HepG2 (cell line): Measurements from ENCODE around the gene MRPL38. TPM values are rescaled to one million over a fixed set of nuclear protein-coding genes. Genes with fewer than 3 reads are reported as not detected.

Source experiments
- ATF7-NPFF ChIP-seq: sonication (generic); formaldehyde crosslinking; IDR thresholded peaks from 2 replicates; pipeline ENCODE4 v1.8.1; 2023; ENCODE audit warnings: mild to moderate bottlenecking, low read depth, missing genetic modification reagents, moderate library complexity
- ELF3 ChIP-seq: IDR thresholded peaks from 2 replicates; pipeline ENCODE4 v1.6.1; 2016; ENCODE audit warnings: missing genetic modification reagents, missing compliant biosample characterization
- ETV6 ChIP-seq: sonication (generic); formaldehyde crosslinking; conservative IDR thresholded peaks from 2 replicates; pipeline ENCODE4 v1.4.0; 2020; ENCODE audit warnings: missing genetic modification reagents
- GTF3A ChIP-seq: sonication (generic); formaldehyde crosslinking; conservative IDR thresholded peaks from 2 replicates; pipeline ENCODE4 v1.4.0; 2020; ENCODE audit warnings: mild to moderate bottlenecking, missing genetic modification reagents
- MEIS1 ChIP-seq: sonication (generic); formaldehyde crosslinking; IDR thresholded peaks from 2 replicates; pipeline ENCODE4 v1.9.0; 2021; ENCODE audit warnings: mild to moderate bottlenecking, missing genetic modification reagents, moderate library complexity, borderline replicate concordance
- NR2F6 ChIP-seq, 2 experiments: IDR thresholded peaks; 2 replicates each; pipeline ENCODE4 v1.6.1; 2016; ENCODE audit warnings: antibody characterized with exemption in 1 of 2, mild to moderate bottlenecking in 1 of 2
- PCBP1 ChIP-seq: fragments of 200-400 bp; formaldehyde crosslinking; IDR thresholded peaks from 2 replicates; pipeline ENCODE4 v1.6.1; 2017; ENCODE audit warnings: mild to moderate bottlenecking, low read depth, low read length, borderline replicate concordance
- RFXANK ChIP-seq: IDR thresholded peaks from 2 replicates; pipeline ENCODE4 v1.6.1; 2016
- SAFB2 ChIP-seq: sonication (generic); formaldehyde crosslinking; IDR thresholded peaks from 2 replicates; pipeline ENCODE4 v1.5.1; 2020; ENCODE audit warnings: missing genetic modification reagents, low read depth, mild to moderate bottlenecking, borderline replicate concordance
- SALL1 ChIP-seq: sonication (generic); formaldehyde crosslinking; IDR thresholded peaks from 2 replicates; pipeline ENCODE4 v1.8.0; 2022; ENCODE audit warnings: mild to moderate bottlenecking, missing genetic modification reagents
- SMC3 ChIP-seq: IDR thresholded peaks from 2 replicates; pipeline ENCODE4 v1.6.1; 2011; ENCODE audit warnings: low read length, improper control_type of control experiment
- SRSF4 ChIP-seq: fragments of 200-400 bp; formaldehyde crosslinking; IDR thresholded peaks from one replicate; pipeline ENCODE4 v1.6.1; 2018; ENCODE audit warnings: mild to moderate bottlenecking, low read depth, low read length, moderate library complexity; ENCODE audit not compliant: poor library complexity, severe bottlenecking
- ZBTB7B ChIP-seq: sonication (generic); formaldehyde crosslinking; IDR thresholded peaks from 2 replicates; pipeline ENCODE4 v1.4.0; 2020; ENCODE audit warnings: missing genetic modification reagents
- ZNF335 ChIP-seq: sonication (generic); formaldehyde crosslinking; IDR thresholded peaks from 2 replicates; pipeline ENCODE4 v1.4.0; 2020; ENCODE audit warnings: missing genetic modification reagents
- ZNF558 ChIP-seq: sonication (generic); formaldehyde crosslinking; IDR thresholded peaks from 2 replicates; pipeline ENCODE4 v1.9.0; 2022; ENCODE audit warnings: mild to moderate bottlenecking, missing genetic modification reagents, borderline replicate concordance
- ZNF816 ChIP-seq: sonication (generic); formaldehyde crosslinking; IDR thresholded peaks from 2 replicates; pipeline ENCODE4 v1.8.0; 2022; ENCODE audit warnings: missing genetic modification reagents, mild to moderate bottlenecking, borderline replicate concordance
- polyA plus RNA-seq, 8 experiments: library from polyadenylated mRNA; depleted of rRNA in 3 of 8; stranded (reverse) in 7 of 8; unstranded in 1 of 8; fragments of >200 nt; fragmentation: Illumina TruSeq in 4 of 8; extraction: Trizol in 4 of 8; gene quantifications; 2 replicates each; pipeline versions ENCODE4 v1.2.1 to v1.2.3, GENCODE V29; 2011 to 2016; ENCODE audit warnings: low read depth in 4 of 8, missing spikeins in 1 of 8, mixed read lengths in 1 of 8; ENCODE audit not compliant: insufficient read depth in 1 of 8
- total RNA-seq, 5 experiments: library from RNA; depleted of rRNA; stranded (reverse); fragments of >200 nt; fragmentation: Illumina TruSeq; extraction: Trizol; gene quantifications; 2 replicates each; pipeline ENCODE4 v1.2.3, GENCODE V29; 2016; ENCODE audit warnings: low read depth in 1 of 5
- TF ChIP-seq, protein P1 (sequence below), 2 experiments: sonication (generic) in 1 of 2; formaldehyde crosslinking in 1 of 2; IDR thresholded peaks; 2 replicates each; pipeline versions ENCODE4 v1.4.0 to v1.6.1; 2018 to 2020; ENCODE audit warnings: missing genetic modification reagents in 2 of 2, borderline replicate concordance in 1 of 2, low read depth in 1 of 2, mild to moderate bottlenecking in 1 of 2, missing biosample characterization in 1 of 2
- TF ChIP-seq, protein P2 (sequence below): sonication (generic); formaldehyde crosslinking; IDR thresholded peaks from 2 replicates; pipeline ENCODE4 v1.4.0; 2020; ENCODE audit warnings: missing genetic modification reagents, borderline replicate concordance
- TF ChIP-seq, protein P3 (sequence below): IDR thresholded peaks from 2 replicates; pipeline ENCODE4 v1.6.1; 2018; ENCODE audit warnings: missing genetic modification reagents, mild to moderate bottlenecking, missing compliant biosample characterization
- TF ChIP-seq, protein P4 (sequence below): sonication (generic); formaldehyde crosslinking; IDR thresholded peaks from 2 replicates; pipeline ENCODE4 v1.5.0; 2020; ENCODE audit warnings: missing genetic modification reagents

MRPL38 gene
- total and polyA plus RNA-seq, 2 of the 13 experiments (the other 11 are each of a cell fraction or from before 2014, with no cell fraction given), result 83.7 to 125 TPM

DNA sequence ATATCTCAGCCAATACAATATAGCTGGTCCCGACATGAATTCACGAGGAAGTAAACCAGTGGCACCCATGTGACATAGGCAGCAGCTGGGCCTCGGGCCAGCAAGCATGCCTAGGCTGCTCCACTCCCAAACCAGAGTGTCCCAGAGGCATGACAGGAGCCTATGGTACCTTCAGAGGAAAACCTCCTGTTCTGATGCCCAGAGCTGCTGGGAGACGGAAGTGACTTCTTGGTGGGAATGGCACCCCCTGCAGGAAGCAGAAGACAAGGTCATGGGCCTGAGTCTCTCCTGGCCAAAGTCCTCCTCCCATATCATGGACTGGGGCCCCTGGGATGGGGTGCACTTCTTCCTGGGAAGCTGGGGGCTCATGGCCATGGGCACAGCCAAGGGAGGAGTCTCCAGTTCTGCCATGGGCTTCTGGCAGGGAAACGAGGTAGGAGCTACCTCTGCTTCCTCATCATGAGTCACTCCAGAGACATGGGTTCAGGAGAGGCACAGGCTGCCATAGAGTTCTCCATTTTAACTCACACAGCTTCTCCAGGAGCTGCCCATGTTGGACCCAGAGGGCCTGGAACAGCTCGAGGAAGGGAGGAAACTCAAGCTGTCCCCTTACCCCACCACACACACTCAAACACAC, 22.7 kb upstream of the MRPL38 start (continued):
- TF ChIP-seq, protein P1, sequence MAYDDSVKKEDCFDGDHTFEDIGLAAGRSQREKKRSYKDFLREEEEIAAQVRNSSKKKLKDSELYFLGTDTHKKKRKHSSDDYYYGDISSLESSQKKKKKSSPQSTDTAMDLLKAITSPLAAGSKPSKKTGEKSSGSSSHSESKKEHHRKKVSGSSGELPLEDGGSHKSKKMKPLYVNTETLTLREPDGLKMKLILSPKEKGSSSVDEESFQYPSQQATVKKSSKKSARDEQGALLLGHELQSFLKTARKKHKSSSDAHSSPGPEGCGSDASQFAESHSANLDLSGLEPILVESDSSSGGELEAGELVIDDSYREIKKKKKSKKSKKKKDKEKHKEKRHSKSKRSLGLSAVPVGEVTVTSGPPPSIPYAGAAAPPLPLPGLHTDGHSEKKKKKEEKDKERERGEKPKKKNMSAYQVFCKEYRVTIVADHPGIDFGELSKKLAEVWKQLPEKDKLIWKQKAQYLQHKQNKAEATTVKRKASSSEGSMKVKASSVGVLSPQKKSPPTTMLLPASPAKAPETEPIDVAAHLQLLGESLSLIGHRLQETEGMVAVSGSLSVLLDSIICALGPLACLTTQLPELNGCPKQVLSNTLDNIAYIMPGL (CRISPR knock-in tag; IDR thresholded peaks at IDR 0.05; ENCODE audit: borderline replicate concordance in 1 of 2, low read depth in 1 of 2), result peak in 1 of 2 experiments; percentile 33; a peak in 1 of 4 replicates
- 0 out of 2 replicates have a peak, but pooled peaks have one; percentile 23 for TF ChIP-seq ELF3
- no peak for TF ChIP-seq ATF7-NPFF (CRISPR knock-in tag)
- peak; percentile 70 for TF ChIP-seq SMC3
- TF ChIP-seq RFXANK, result no peak
- TF ChIP-seq SALL1 (CRISPR knock-in tag), result peak; percentile 24; the same call in 1 of the 2 replicates
- TF ChIP-seq ETV6 (CRISPR knock-in tag), result no peak
- no peak for TF ChIP-seq SRSF4
- 0 out of 2 replicates have a peak, but pooled peaks have one; percentile 28 for TF ChIP-seq ZNF335
- TF ChIP-seq SAFB2 (CRISPR knock-in tag), result no peak
- TF ChIP-seq MEIS1 (CRISPR knock-in tag), result 0 out of 2 replicates have a peak, but pooled peaks have one; percentile 35
- no peak for TF ChIP-seq PCBP1
- TF ChIP-seq, protein P2, sequence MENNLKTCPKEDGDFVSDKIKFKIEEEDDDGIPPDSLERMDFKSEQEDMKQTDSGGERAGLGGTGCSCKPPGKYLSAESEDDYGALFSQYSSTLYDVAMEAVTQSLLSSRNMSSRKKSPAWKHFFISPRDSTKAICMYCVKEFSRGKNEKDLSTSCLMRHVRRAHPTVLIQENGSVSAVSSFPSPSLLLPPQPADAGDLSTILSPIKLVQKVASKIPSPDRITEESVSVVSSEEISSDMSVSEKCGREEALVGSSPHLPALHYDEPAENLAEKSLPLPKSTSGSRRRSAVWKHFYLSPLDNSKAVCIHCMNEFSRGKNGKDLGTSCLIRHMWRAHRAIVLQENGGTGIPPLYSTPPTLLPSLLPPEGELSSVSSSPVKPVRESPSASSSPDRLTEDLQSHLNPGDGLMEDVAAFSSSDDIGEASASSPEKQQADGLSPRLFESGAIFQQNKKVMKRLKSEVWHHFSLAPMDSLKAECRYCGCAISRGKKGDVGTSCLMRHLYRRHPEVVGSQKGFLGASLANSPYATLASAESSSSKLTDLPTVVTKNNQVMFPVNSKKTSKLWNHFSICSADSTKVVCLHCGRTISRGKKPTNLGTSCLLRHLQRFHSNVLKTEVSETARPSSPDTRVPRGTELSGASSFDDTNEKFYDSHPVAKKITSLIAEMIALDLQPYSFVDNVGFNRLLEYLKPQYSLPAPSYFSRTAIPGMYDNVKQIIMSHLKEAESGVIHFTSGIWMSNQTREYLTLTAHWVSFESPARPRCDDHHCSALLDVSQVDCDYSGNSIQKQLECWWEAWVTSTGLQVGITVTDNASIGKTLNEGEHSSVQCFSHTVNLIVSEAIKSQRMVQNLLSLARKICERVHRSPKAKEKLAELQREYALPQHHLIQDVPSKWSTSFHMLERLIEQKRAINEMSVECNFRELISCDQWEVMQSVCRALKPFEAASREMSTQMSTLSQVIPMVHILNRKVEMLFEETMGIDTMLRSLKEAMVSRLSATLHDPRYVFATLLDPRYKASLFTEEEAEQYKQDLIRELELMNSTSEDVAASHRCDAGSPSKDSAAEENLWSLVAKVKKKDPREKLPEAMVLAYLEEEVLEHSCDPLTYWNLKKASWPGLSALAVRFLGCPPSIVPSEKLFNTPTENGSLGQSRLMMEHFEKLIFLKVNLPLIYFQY (CRISPR knock-in tag), result 0 out of 2 replicates have a peak, but pooled peaks have one; percentile 18
- no peak for TF ChIP-seq ZNF558 (CRISPR knock-in tag)
- TF ChIP-seq, protein P3, sequence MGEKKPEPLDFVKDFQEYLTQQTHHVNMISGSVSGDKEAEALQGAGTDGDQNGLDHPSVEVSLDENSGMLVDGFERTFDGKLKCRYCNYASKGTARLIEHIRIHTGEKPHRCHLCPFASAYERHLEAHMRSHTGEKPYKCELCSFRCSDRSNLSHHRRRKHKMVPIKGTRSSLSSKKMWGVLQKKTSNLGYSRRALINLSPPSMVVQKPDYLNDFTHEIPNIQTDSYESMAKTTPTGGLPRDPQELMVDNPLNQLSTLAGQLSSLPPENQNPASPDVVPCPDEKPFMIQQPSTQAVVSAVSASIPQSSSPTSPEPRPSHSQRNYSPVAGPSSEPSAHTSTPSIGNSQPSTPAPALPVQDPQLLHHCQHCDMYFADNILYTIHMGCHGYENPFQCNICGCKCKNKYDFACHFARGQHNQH (CRISPR knock-in tag), result peak; percentile 25; the same call in 1 of the 2 replicates
- TF ChIP-seq ZNF816 (CRISPR knock-in tag), result no peak
- no peak for TF ChIP-seq NR2F6 (IDR thresholded peaks at IDR 0.05)
- 0 out of 2 replicates have a peak, but pooled peaks have one; percentile 29 for TF ChIP-seq NR2F6 (CRISPR knock-in tag; IDR thresholded peaks at IDR 0.05)
- 0 out of 2 replicates have a peak, but pooled peaks have one; percentile 37 for TF ChIP-seq ZBTB7B
- TF ChIP-seq, protein P4, sequence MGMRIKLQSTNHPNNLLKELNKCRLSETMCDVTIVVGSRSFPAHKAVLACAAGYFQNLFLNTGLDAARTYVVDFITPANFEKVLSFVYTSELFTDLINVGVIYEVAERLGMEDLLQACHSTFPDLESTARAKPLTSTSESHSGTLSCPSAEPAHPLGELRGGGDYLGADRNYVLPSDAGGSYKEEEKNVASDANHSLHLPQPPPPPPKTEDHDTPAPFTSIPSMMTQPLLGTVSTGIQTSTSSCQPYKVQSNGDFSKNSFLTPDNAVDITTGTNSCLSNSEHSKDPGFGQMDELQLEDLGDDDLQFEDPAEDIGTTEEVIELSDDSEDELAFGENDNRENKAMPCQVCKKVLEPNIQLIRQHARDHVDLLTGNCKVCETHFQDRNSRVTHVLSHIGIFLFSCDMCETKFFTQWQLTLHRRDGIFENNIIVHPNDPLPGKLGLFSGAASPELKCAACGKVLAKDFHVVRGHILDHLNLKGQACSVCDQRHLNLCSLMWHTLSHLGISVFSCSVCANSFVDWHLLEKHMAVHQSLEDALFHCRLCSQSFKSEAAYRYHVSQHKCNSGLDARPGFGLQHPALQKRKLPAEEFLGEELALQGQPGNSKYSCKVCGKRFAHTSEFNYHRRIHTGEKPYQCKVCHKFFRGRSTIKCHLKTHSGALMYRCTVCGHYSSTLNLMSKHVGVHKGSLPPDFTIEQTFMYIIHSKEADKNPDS, result no peak
- TF ChIP-seq GTF3A (CRISPR knock-in tag), result no peak
